Brain pericyte (primary cell): ENCODE data around the gene TIMP2.
"Not testable (repeated sequence)": the region's sequence is repeated elsewhere in the genome, so short reads cannot be mapped to it uniquely, and the experiment has no call there.

ENCODE experiments used
- DNase-seq: peaks from one replicate; pipeline ENCODE4 v3.0.0-alpha.2; 2012; ENCODE audit warnings: low read depth, low spot score

Gene TIMP2

DNA sequence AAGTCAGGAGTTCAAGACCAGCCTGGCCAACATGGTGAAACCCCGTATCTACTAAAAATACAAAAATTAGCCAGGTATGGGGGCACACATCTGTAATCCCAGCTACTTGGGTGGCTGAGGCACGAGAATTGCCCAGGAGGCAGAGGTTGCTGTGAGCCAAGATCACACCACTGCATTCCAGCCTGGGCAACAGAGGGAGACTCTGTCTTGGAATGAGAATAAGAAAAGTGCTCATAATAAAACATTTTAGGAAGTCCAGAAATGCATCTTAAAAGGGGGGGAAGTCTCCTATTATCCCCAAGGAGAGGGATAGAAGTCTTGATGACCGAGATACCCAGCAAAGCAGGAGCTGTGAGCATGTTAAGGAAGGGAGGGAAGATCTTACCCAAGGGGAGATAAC is 58.1 kb downstream of the TIMP2 start:
- DNase-seq, result not testable (repeated sequence)

DNA sequence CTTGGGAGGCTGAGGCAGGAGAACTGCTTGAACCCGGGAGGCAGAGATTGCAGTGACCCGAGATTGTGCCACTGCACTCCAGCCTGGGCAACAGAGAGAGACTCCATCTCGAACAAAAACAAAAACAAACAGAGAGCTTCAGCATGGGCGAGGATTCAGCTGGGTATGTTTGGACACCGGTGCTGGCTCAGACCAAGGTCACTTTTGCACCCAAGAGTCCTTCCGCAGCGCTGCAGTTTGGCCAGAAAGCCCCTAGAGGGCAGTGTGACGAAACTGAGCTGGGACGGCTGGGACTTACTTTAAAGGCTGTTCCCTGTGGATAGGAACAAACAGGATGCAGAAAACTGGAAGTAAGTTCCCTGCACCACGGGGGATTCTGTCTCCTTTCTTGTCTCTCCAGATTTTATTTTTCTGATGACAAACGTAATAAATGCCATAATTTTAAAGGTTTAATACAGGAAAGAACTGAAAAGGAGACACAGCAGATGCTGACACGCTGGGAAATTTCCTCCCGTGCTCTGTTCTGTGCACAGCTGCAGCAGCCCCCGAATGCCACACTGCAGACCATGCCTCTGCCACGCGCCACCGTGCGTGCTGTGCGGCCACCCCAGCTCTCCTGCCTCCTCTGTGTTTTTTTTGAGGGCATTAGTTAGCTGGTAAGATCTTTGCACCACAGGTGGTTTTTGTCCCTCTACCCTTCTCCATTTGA is 59.4 kb downstream of the TIMP2 start:
- DNase-seq, result peak; percentile 65

DNA sequence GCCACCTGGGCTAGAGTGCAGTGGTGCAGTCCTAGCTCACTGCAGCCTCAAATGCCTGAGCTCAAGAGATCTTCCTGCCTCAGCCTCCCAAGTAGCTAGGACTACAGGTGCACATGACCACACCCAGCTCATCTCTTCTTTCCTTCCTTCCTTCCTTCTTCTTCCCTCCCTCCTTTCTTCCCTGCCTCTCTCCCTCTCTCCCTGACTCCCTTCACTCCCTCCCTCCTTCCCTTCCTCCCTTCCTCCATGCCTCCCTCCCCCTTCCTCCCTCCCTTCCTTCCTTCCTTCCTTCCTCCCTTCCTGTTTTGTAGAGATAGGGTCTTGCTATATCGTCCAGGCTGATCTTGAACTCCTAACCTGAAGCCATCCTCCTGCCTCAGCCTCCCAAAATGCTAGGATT is 61.1 kb downstream of the TIMP2 start:
- DNase-seq, result no peak

DNA sequence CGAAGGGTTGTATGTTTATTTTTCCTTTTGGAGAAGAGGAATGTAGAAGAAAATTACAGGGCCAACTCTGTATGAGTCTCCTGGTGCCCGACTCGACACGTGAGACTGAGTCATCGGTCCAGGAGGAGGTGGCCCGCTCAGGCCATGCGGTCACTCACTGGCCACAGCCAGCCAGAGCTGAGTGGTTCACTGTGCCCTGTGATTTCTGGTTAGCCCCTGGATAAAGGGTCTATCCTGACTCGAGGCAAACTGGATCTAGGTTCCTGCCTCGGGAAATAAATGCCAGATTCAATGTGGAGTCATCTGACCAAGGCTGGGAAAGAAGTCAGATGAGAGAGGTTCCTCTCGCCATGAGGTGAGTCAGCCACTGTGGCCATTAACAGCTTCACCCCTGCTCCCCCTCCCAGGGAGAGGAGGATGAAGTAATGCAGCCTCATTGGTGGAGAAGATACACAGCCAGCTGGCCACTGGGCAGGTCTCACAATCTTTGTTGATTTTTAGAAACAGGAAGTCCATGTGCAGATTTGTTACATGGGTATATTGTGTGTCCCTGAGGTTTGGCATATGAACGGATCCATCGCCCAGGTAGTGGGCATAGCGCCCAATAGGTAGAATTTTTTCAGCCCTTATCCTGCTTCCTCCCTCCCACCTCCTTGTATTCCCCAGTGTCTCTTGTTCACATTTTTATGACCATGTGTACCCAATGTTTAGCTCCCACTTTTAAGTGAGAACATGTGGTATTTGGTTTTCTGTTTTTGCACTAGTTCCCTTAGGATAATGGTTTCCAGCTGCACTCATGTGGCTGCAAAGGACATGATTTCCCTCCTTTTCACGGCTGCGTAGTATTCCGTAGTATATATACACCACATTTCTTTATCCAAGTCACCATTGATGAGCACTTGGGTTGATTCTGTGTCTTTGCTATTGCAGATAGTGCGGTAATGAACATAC is 62.8 kb downstream of the TIMP2 start:
- peak; percentile 90 for DNase-seq

DNA sequence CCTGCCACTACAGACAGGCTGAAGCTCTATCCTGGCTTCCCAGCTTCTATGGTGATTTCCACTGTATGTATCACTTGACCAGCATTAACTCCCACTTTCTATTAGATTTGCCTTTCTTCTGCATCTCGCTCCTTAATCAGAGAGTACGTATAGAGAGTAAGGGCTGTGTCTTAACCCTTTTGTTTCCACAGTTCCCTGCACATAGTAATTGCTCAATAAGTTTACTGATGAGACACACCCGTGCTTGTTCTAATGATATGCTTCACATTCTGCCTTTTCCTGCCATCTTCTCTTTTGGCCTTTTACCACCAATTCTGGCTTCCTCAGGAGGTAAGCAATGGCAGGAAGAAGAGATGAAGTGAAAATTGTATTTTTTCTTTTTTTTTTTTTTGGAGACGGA is 64.0 kb downstream of the TIMP2 start:
- DNase-seq, result no peak

DNA sequence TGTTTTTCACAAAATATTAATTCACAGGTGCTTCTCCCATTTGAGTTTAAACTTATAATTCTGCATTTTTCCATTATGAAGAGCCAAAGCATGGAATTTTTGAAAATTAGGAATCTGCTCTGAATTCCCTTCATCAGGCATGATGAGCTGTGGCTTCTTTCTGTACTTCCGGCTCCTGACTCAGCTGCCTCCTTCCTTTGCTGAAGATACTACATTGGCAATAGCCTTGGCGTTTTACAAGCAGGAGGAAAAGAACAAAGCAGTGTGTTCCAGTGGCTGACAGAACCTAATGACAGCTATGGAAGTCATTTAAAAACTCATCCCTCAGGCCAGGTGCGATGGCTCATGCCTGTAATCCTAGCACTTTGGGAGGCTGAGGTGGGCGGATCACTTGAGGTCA is 66.1 kb downstream of the TIMP2 start:
- no peak for DNase-seq

DNA sequence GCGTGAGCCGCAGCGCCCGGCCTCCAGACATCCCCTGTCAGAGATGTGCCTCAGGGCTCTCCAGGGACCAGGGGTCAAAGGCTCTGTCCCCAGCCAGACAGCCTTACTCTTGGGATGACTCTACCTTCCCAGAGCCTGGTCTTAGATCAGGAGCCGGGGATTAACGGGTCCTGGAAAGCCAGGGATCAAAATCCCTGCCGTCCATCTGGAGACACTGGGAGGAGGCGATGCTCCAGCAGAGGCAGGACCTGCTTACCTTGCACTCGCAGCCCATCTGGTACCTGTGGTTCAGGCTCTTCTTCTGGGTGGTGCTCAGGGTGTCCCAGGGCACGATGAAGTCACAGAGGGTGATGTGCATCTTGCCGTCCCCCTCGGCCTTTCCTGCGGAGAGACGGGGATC is 67.9 kb downstream of the TIMP2 start:
- DNase-seq, result no peak

DNA sequence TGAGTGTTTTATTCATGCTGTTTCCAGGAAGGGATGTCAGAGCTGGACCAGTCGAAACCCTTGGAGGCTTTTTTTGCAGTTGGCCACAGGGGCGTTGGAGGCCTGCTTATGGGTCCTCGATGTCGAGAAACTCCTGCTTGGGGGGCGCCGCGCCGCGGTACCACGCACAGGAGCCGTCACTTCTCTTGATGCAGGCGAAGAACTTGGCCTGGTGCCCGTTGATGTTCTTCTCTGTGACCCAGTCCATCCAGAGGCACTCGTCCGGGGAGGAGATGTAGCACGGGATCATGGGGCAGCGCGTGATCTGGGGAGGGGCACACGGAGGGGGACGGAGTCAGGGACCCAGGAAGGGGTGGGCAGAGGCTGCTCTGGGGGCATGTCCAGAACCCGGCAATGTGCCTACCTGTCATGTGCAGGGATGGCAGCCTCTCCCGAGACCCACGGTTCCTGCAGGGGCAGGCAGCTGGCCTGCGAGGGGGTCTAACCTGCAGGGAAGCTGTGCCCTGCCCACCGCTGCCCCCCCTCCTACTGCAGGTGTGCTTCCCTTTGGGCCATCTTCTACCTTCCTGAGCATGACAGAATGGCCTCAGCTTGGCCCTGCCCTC is 69.5 kb downstream of the TIMP2 start:
- DNase-seq, result no peak

DNA sequence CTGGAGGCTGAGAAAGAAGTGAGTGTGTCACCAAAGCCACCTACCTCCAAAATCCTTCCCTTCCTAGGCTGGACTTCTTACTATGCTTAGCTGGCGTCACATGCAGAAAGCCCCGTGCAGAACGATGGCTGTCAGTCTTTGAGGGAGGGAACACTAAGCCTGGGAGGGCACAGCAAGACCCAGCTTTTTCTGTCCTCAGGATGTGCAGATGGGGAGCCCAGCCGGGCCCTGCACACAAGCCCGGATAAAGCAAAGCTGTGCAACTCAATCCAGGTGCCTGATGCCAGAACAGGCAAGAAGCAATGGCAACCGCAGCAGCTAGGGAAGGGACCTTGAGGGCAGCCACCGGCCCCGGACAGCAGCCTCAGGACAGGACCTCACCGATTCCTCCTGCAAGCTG is 70.7 kb downstream of the TIMP2 start:
- DNase-seq, result no peak

DNA sequence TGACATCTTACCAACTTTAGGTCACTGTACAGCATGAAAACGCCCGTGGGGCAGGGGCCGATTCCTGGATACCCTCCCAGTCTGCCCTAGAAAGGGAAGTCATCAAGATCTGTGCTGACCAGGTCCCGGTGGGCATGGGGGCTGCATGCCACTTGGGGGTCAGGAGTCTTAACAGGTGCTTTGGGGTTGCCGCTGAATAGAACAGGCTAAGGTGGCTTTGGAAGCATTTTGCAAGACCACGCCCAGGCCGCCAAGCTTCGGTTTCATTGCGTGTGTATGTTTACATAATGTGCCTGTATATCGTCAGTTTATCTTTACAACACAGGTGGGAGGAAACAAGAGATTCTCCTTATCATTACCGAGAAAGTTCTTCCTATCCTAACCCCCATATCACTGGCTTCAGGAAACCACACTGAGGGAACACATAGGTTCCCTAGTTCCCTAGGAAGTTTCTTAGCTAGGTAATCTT is 71.2 kb downstream of the TIMP2 start:
- DNase-seq, result no peak

DNA sequence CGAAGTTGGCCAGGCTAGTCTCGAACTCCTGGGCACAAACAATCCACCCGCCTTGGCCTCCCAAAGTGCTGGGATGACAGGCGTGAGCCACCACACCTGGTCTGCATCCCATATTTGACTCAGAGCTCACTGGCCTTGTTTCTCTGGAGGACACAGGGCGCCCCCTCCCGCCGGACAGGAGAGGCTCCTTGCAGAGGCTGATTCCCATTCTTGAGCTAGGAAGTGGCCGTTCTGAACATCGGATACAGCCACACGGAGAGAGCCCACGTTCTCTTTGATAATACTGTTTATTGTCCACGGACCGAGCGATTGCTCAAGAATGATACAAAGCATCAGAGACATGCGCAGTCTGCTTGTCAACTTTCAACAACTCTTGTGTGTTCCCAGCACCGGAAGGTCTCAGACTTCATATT is 72.5 kb downstream of the TIMP2 start:
- no peak for DNase-seq

DNA sequence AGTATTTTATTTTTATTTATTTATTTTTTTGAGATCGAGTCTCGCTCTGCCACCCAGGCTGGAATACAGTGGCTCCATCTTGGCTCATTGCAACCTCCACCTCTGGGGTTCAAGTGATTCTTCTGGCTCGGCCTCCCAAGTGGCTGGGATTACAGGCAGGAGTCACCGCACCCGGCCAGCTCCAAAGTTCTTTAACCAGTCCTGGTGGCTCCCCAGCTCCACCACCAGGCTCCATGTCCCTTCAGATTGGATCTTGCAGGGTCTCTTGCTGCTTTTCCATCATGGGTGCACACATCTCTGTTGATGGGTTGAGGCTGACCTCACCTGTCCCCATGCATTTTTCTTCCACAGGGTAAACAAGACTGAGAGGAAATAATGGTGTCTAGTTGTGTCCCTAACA is 76.2 kb downstream of the TIMP2 start:
- no peak for DNase-seq

DNA sequence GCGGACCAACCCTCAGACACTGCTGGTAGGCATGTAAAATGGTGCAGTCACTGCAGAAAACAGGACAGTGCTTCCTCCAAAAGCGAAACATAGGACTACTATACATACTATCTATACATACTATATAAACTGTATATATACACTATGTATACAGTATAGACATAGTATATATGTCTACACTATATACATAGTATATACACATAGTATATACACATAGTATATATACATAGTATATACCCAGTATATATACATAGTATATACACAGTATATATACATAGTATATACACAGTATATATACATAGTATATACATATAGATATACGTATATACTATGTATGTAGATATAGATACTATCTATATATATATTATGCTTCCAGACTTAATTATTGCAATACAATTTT is 78.1 kb downstream of the TIMP2 start:
- no peak for DNase-seq

DNA sequence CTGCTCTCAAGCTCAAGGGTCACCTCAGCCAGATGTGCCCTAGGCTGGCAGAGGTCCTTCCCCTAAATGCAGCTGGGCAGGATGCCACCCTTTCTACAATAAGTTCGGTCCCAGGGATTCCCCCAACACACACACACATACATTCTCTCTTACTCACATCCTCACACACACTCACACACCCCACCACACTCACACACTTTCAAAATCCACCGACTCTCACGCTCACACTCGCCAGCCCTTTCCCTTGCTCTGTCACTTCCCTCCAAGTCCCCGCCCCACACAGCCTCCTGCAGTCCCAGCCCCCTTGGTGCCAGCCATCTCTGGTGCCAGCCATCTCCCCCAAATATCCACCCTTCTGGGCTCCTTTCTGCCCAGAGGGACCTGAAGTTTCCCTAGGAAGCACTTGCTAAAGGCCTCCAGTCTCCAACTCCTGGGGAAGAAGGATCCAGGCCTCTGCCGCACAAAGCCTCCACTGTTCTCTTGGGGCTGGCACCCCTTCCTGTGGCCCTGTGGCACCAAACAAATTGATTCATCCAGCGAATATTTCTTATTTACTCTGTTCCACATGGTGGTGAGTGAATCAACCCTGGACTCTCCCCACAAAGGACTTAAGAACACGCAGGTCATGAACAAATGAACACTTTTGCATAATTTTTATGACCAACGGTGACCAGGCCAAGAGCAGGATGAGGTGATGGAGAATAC is 80.7 kb downstream of the TIMP2 start:
- no peak for DNase-seq

DNA sequence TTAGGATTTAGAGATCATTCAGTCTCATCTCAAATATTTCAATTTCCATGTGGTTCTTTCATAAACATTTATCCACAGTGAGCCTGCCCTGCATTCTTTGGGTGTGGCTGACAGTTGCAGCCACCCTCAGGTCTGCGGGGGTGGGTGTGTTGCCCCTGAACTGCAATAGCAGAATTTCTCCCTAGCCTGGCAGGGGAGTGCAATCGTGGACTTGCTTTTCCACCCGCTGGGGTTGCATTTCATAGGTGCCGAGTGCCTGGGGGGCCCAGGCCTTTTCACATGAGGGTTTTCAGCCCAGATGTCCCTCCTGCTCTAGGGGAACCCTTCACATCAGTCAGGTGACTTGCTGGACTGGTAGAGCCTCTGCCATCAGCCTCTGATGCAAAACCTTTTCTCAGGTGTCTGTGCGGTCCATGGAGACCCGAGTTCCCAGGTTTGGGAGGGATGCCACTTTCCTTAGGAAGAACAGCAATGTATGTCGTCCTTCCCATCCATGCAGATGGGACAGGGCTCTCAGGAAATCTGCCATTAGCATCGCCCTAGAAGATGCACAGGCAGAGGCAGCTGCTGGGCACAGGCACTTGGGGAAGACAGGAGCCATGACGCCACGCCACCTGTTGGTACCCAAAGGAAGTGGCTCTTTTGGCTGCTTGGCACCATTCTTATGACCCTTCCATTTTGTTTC is 82.2 kb downstream of the TIMP2 start:
- DNase-seq, result no peak

DNA sequence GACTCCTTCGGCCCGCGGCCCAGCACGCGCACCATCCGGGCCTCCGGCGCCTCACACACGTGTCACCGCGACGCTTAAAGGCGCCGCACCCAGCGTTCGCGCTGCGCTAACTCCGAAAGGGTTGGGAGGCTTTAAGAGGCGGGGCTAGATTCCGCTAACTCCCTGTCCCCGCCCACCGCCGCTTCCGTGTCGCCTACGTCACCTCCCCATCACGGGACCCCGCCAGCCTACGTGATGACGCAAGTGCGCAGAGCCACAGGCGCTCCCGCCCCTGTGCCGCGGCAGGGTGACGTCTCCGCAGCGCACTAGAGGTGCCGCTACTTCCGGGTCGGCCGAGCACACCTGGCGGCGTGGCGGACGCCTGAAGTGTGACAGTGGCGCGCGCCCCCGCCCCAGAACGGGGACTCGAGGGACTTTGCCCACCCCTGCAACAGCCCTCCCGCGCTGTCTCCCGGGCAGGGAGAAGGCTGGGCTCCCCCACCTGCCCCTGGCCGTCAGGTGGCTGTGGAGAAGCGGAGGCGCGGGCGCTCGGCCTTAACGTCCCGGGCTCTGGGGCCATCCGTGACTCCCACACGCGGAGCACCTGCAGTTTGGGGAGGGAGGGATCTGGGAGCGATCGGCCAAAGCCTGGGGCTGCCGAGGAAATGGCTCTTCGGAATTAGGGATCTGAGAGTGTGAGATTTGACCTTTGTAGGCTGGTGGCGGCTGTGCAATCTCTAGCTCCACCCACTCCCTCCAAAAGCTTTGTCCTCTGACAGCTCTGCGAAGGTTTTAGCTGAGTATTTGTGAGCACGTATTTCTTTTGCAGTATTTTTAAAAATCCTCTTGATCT is 84.2 kb downstream of the TIMP2 start, which contains the start of gene USP36:
USP36 (minus strand) TSS at position 35 of the 832 bp plus-strand sequence. CDS start 4,451 bp downstream, outside the sequence.
- DNase-seq, result peak; percentile 98

DNA sequence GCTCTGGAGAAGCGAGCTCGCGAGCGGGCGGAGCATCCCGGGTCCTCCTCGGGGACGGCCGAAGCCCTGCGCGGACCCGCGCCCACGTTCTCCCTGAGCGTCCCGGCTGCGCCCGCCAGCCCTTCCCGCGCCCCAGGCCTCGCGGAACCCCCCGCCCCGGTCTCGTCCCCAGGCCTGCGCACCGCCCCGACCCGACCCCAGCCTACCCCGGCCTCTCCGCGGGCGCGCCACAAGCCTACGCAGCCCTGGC is 84.7 kb downstream of the TIMP2 start:
- DNase-seq, result no peak

DNA sequence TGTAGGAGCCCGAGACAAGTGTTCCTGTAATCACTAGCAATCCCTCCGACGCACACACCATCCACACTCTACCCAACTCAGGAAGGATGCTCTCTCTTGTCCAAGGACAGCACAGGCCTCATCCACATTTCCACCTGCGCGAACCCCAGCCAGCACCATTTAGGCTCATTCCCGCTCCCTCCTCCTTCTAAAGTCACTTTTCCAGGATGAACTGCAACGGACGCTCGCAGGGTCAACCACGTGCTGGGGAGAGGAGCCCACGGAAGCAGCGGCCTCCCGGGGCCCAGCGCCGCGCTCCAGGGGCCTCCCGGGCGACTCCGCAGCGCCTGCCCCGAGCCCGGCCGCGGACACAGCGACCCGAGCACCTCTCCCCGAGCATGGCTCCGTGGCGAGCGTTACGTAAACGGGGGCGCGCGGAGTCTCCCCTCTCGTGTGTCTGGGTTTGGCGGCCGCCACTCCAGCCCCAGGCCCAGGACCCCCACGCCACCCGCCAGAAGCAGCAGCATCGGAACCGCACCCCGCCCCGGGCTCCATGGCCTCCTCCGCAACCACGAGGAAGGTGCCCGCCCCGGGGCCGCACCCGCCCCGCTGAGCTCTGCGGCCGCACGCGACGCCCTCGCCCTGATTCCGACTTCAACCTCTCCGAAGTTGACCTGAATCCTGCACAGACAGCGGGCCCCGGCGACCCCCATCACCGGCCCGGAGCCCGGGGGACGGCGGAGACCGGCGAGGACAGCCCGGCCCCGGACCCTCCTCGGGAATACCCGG is 85.2 kb downstream of the TIMP2 start:
- DNase-seq, result no peak

DNA sequence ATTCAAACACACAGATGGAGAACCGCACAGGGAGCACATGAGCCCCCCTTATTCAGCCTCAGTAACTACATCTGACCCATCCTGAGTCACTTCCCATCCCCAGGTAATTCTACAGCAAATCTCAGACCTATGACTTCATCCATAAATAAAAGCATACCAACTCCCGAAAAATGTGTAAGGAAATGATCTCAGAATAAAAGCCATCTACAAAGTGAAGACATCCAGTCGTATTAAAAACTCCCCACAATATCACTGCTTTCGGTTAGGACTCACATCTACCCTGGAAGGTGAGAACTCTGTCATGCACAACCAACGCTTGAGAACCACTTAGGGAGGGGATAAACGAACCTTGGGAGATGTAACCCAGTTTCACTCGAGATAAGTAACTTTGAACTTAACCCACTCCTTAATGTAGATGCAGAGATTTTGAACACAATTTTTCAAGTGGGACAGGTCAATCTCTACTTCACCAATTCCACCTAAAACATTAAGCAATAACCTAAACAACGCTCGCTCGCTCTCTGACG is 85.9 kb downstream of the TIMP2 start:
- no peak for DNase-seq
